CD4-positive, alpha-beta memory T cell (primary cell): ENCODE data around the gene RHBDD1. TPM values are rescaled to one million over a fixed set of nuclear protein-coding genes. Genes with fewer than 3 reads are reported as not detected.

Experiments used
- CTCF ChIA-PET: fragments of 350-600 bp; sonication (Branson Sonifier 250); formaldehyde crosslinking; loops from one replicate; lab custom pipeline; 2021; ENCODE audit warnings: inconsistent platforms; ENCODE audit not compliant: partially characterized antibody; lab: Charles Lee
- POLR2A ChIA-PET: fragments of 350-600 bp; sonication (Branson Sonifier 250); formaldehyde crosslinking; loops from one replicate; lab custom pipeline; 2021; ENCODE audit not compliant: partially characterized antibody; lab: Charles Lee
- DNase-seq, 5 donors: peaks; one replicate each; pipeline versions ENCODE4 v3.0.0 to v3.0.0-alpha.2; 2020 to 2022; ENCODE audit warnings: mixed read lengths in 1 of 5
- H3K27ac ChIP-seq: one replicate; pipeline ENCODE4 v1.7.0; 2013; ENCODE audit warnings: low read depth, low read length
- H3K27me3 ChIP-seq: 2 replicates; pipeline ENCODE4 v1.7.0; 2013; ENCODE audit warnings: mild to moderate bottlenecking, low read length, moderate library complexity; ENCODE audit not compliant: insufficient read depth
- H3K36me3 ChIP-seq: 2 replicates; pipeline ENCODE4 v1.7.0; 2013; ENCODE audit warnings: mild to moderate bottlenecking, low read length, moderate library complexity; ENCODE audit not compliant: insufficient read depth
- H3K4me1 ChIP-seq: 2 replicates; pipeline ENCODE4 v1.7.0; 2013; ENCODE audit warnings: mild to moderate bottlenecking, low read length, moderate library complexity; ENCODE audit not compliant: insufficient read depth
- H3K4me3 ChIP-seq, 2 donors: one replicate each; pipeline ENCODE4 v1.7.0; 2013; ENCODE audit warnings: low read length in 2 of 2, mild to moderate bottlenecking in 1 of 2
- H3K9me3 ChIP-seq, 2 donors: one replicate each; pipeline ENCODE4 v1.7.0; 2013; ENCODE audit warnings: low read length in 2 of 2, control low read depth in 1 of 2; ENCODE audit not compliant: control insufficient read depth in 1 of 2
- H3K27ac Mint-ChIP-seq, 7 donors: one replicate each; pipeline ENCODE4 v1.8.0; 2020 to 2021; ENCODE audit warnings: mixed read lengths in 7 of 7, mild to moderate bottlenecking in 6 of 7, inconsistent platforms in 3 of 7, moderate library complexity in 3 of 7
- H3K27me3 Mint-ChIP-seq, 2 donors: one replicate each; pipeline ENCODE4 v1.8.0; 2020 to 2021; ENCODE audit warnings: mixed read lengths in 2 of 2
- H3K36me3 Mint-ChIP-seq, 2 donors: one replicate each; pipeline ENCODE4 v1.8.0; 2020 to 2021; ENCODE audit warnings: mixed read lengths in 2 of 2, inconsistent platforms in 1 of 2, mild to moderate bottlenecking in 1 of 2
- H3K4me1 Mint-ChIP-seq, 4 donors: one replicate each; pipeline ENCODE4 v1.8.0; 2020 to 2021; ENCODE audit warnings: mixed read lengths in 4 of 4, mild to moderate bottlenecking in 1 of 4
- H3K4me3 Mint-ChIP-seq, 8 donors: one replicate each; pipeline ENCODE4 v1.8.0; 2020 to 2021; ENCODE audit warnings: mixed read lengths in 8 of 8, mild to moderate bottlenecking in 7 of 8, moderate library complexity in 6 of 8, inconsistent platforms in 3 of 8
- H3K9me3 Mint-ChIP-seq, 8 donors: one replicate each; pipeline ENCODE4 v1.8.0; 2020 to 2021; ENCODE audit warnings: mixed read lengths in 8 of 8, mild to moderate bottlenecking in 5 of 8, inconsistent platforms in 3 of 8, moderate library complexity in 1 of 8
- intact Hi-C: fragments of 100-400 bp; cut with micrococcal nuclease; formaldehyde crosslinking; loops from one replicate; pipeline ENCODE4 v1.15.1; 2023
- polyA plus RNA-seq, 2 donors: library from polyadenylated mRNA; unstranded; fragments of 300-500 nt; fragmentation: Illumina TruSeq; gene quantifications; one replicate each; pipeline ENCODE4 v1.2.3, GENCODE V29; 2021
- total RNA-seq, 2 experiments: library from RNA; stranded (reverse); gene quantifications; one replicate each; pipeline ENCODE4 v1.2.3, GENCODE V29; 2021

The RHBDD1 gene
- total and polyA plus RNA-seq, 4 experiments from 2014 or later = 15.6 to 66.0 (median 40.7) TPM

DNA sequence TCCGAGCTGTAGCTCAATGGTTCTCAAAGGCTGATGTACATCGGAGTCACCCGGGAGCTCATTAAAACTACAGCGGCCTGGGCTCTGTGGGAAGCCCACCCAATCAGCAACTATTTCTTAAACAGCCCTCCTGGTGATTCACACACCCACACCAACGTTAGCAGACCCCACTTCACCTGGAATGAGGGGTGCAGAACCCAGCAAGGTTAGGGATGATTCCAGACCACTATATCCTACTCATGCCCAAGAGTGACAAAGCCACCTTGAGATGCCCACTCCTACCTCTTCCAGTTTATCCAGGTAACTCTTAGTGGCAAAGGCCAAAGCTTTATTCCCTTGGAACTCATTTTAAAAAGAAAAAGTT lies 149.7 kb downstream of the RHBDD1 start:
- CTCF ChIA-PET = interaction anchor here (0.7 to 1.6 kb wide), 6 partner anchors 9 to 1320 kb away, joined by 3 to 5 read pairs (median 3); no protein-coding TSS in a partner anchor
- no peak overlapping the region for H3K4me3 ChIP-seq
- no peak overlapping the region for H3K27ac ChIP-seq
- H3K27me3 ChIP-seq = no peaks in the 10 kb centered on the region
- Mint-ChIP-seq H3K36me3 (peaks cover 10 to 25% of the 10 kb centered on the region in 2 donors), H3K27ac (no peak overlapping the region), H3K4me3 (no peak overlapping the region), H3K9me3 (peaks cover 0 to 2% (median 0%) of the 10 kb centered on the region in 8 donors), H3K4me1 (peaks cover 14 to 23% (median 17%) of the 10 kb centered on the region in 4 donors), H3K27me3 (no peaks in the 10 kb centered on the region)
- H3K9me3 ChIP-seq = no peaks in the 10 kb centered on the region
- intact Hi-C loops = loop anchor here (2.0 to 10.0 kb wide), 3 partner anchors 181 to 1317 kb away; no protein-coding TSS in a partner anchor
- no peak for DNase-seq
- peaks cover 7% of the 10 kb centered on the region for H3K4me1 ChIP-seq
- POLR2A ChIA-PET = no interaction called here
- H3K36me3 ChIP-seq = no peaks in the 10 kb centered on the region

DNA sequence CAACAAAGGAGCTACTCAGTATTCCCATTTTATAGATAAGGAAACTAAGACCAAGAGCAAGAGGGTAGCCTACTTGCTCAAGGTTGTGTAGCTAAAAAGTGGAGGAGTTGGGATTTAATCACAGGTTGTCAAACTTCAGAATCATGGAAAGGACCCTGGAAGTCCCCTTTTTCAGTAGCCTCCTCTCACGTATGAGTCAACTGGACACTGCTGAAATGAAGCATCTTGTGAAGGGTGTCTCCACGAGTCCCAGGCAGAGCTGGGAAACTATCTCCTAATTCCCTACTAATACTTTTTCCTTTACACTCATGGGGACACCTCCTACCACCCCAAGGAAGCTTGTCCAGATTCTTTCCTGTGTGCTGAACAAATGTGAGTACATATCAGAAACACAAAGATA lies 155.8 kb downstream of the RHBDD1 start:
- no peaks in the 10 kb centered on the region for H3K4me1 Mint-ChIP-seq
- CTCF ChIA-PET = interaction anchor here (0.9 kb wide), 1 partner anchor 11 kb away, joined by 3 read pairs; no protein-coding TSS in a partner anchor
- H3K36me3 Mint-ChIP-seq = peaks cover 42 to 57% of the 10 kb centered on the region in 2 donors

DNA sequence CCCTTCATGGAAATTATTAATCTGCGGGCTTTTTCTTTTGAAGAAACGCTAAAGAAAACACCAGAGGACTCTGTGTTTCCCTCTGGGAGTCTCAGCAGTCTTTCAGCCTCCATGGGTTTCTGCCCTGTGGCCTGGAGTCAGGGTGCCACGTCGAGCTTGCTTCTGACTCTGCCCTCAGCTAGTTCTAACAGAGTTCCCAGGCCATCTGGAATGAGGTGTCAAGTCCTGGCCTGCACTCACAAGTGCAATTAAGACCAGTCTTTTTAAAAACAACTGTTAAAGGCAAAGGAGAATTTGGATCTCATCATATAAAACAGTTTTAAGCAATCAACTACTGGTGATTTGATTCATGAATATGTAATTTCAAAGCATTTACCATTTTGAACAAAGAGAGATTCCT lies 157.3 kb downstream of the RHBDD1 start:
- ChIA-PET POLR2A (no interaction called here), CTCF (no interaction called here)
- H3K27ac Mint-ChIP-seq = peak overlapping the region in 1 of 7 donors; percentile 72
- no peaks in the 10 kb centered on the region for H3K4me1 Mint-ChIP-seq
- Histone ChIP-seq H3K4me1 (no peaks in the 10 kb centered on the region), H3K36me3 (no peaks in the 10 kb centered on the region), H3K27ac (no peak overlapping the region), H3K4me3 (no peak overlapping the region), H3K9me3 (no peaks in the 10 kb centered on the region), H3K27me3 (no peaks in the 10 kb centered on the region)
- no peaks in the 10 kb centered on the region for H3K27me3 Mint-ChIP-seq
- DNase-seq = no peak
- no peak overlapping the region for H3K4me3 Mint-ChIP-seq
- peaks cover 0 to 2% (median 0%) of the 10 kb centered on the region in 8 donors for H3K9me3 Mint-ChIP-seq
- intact Hi-C loops = no loop called here
- H3K36me3 Mint-ChIP-seq = peaks cover 40 to 58% of the 10 kb centered on the region in 2 donors

More for the DNA sequence above, 155.8 kb downstream of the RHBDD1 start:
- Histone ChIP-seq H3K9me3 (no peaks in the 10 kb centered on the region), H3K27me3 (no peaks in the 10 kb centered on the region), H3K36me3 (no peaks in the 10 kb centered on the region), H3K4me1 (no peaks in the 10 kb centered on the region), H3K4me3 (no peak overlapping the region), H3K27ac (no peak overlapping the region)
- DNase-seq = no peak
- Mint-ChIP-seq H3K27me3 (no peaks in the 10 kb centered on the region), H3K27ac (no peak overlapping the region), H3K4me3 (no peak overlapping the region), H3K9me3 (peaks cover 0 to 3% (median 0%) of the 10 kb centered on the region in 8 donors)
- POLR2A ChIA-PET = no interaction called here
- intact Hi-C loops = no loop called here

DNA sequence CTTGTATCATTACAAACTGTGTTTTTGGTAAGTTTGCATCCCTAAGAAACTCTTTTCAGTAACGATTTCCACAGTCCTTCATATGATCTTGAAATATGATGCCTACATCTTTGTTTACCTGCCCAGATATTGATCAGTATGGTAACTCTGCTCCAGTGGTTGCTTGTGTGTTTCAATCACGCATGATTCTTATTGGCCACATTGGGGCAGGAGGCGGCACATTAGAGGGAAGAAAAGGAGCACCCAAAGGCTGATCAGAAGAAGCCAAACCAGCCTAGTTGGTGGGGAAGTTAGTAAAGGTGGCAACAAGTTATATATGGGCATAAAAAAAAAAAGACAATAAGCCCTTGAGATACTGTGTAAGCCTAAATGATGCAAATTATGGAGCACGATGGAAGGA lies 158.9 kb downstream of the RHBDD1 start:
- H3K36me3 Mint-ChIP-seq = peaks cover 50 to 66% of the 10 kb centered on the region in 2 donors

GRCh38 chr2:226995625-226996041 lies 159.8 kb downstream of the RHBDD1 start:
- Mint-ChIP-seq H3K27me3 (no peaks in the 10 kb centered on the region), H3K27ac (no peak overlapping the region), H3K4me3 (no peak overlapping the region), H3K4me1 (no peaks in the 10 kb centered on the region), H3K9me3 (peaks cover 0 to 2% (median 0%) of the 10 kb centered on the region in 8 donors), H3K36me3 (peaks cover 55 to 68% of the 10 kb centered on the region in 2 donors)
- H3K27me3 ChIP-seq = no peaks in the 10 kb centered on the region
- H3K9me3 ChIP-seq = no peaks in the 10 kb centered on the region
- DNase-seq = no peak
- H3K27ac ChIP-seq = no peak overlapping the region
- ChIA-PET POLR2A (no interaction called here), CTCF (no interaction called here)
- no peaks in the 10 kb centered on the region for H3K4me1 ChIP-seq
- intact Hi-C loops = no loop called here
- peaks cover 6% of the 10 kb centered on the region for H3K36me3 ChIP-seq
- H3K4me3 ChIP-seq = no peak overlapping the region

More for the DNA sequence above, 158.9 kb downstream of the RHBDD1 start:
- Histone ChIP-seq H3K4me1 (no peaks in the 10 kb centered on the region), H3K36me3 (peaks cover 6% of the 10 kb centered on the region), H3K27ac (no peak overlapping the region), H3K9me3 (no peaks in the 10 kb centered on the region), H3K27me3 (no peaks in the 10 kb centered on the region), H3K4me3 (no peak overlapping the region)
- Mint-ChIP-seq H3K4me3 (no peak overlapping the region), H3K27me3 (no peaks in the 10 kb centered on the region), H3K27ac (peak overlapping the region in 1 of 7 donors; percentile 16), H3K9me3 (peaks cover 0 to 2% (median 0%) of the 10 kb centered on the region in 8 donors), H3K4me1 (no peaks in the 10 kb centered on the region)
- intact Hi-C loops = no loop called here
- CTCF ChIA-PET = interaction anchor here (0.7 kb wide), 1 partner anchor 9 kb away, joined by 3 read pairs; no protein-coding TSS in a partner anchor
- no peak for DNase-seq
- POLR2A ChIA-PET = no interaction called here

- H3K4me1 ChIP-seq = no peaks in the 10 kb centered on the region
- H3K4me3 ChIP-seq = no peak overlapping the region
- peaks cover 44 to 59% of the 10 kb centered on the region in 2 donors for H3K36me3 Mint-ChIP-seq
- no peak overlapping the region for H3K27ac ChIP-seq
- intact Hi-C loops = no loop called here
- POLR2A ChIA-PET = no interaction called here
- H3K4me1 Mint-ChIP-seq = no peaks in the 10 kb centered on the region
- H3K9me3 ChIP-seq = no peaks in the 10 kb centered on the region
- no peak overlapping the region for H3K27ac Mint-ChIP-seq
- peaks cover 0 to 5% (median 0%) of the 10 kb centered on the region in 8 donors for H3K9me3 Mint-ChIP-seq
- no peaks in the 10 kb centered on the region for H3K27me3 Mint-ChIP-seq
- DNase-seq = no peak
- CTCF ChIA-PET = no interaction called here
- H3K27me3 ChIP-seq = no peaks in the 10 kb centered on the region
- no peak overlapping the region for H3K4me3 Mint-ChIP-seq
- peaks cover 6% of the 10 kb centered on the region for H3K36me3 ChIP-seq
These were observed 163.8 kb downstream of the RHBDD1 start for GRCh38 chr2:226999661-227000060.

DNA sequence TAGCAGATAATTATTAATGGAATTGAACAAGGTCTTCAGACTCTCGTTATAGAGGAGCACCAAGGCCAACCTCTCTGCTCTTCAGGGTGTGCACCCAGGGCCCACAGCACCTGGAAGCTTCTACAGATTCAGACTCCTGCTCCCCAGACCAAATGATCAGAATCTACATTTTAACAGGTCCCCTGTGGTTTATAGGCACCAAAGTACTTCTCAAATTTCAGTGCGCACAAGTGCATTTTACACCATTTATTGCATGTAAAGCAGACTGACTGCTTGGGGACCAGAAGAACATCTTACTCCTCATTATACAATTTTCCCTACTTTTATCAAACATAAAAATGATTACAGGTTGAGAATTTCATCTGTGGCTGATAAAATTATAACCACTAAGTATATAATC lies 164.3 kb downstream of the RHBDD1 start:
- Histone ChIP-seq H3K27me3 (no peaks in the 10 kb centered on the region), H3K4me3 (no peak overlapping the region), H3K27ac (no peak overlapping the region), H3K36me3 (peaks cover 6% of the 10 kb centered on the region), H3K9me3 (no peaks in the 10 kb centered on the region), H3K4me1 (no peaks in the 10 kb centered on the region)
- no peak for DNase-seq
- peaks cover 40 to 54% of the 10 kb centered on the region in 2 donors for H3K36me3 Mint-ChIP-seq
- H3K27me3 Mint-ChIP-seq = no peaks in the 10 kb centered on the region
- CTCF ChIA-PET = no interaction called here
- no peak overlapping the region for H3K27ac Mint-ChIP-seq
- POLR2A ChIA-PET = no interaction called here
- no peak overlapping the region for H3K4me3 Mint-ChIP-seq
- H3K4me1 Mint-ChIP-seq = no peaks in the 10 kb centered on the region
- peaks cover 0 to 5% (median 0%) of the 10 kb centered on the region in 8 donors for H3K9me3 Mint-ChIP-seq
- intact Hi-C loops = no loop called here
